A673 (cell line): ENCODE data around the gene KBTBD2.

ENCODE experiments used
- CTCF ChIP-seq: fragments of 300-800, 200-600 bp; sonication (generic); conservative IDR thresholded peaks from 2 replicates; pipeline ENCODE4 v1.5.1; 2017; ENCODE audit warnings: low read depth, mild to moderate bottlenecking, antibody characterized with exemption, low read length, moderate library complexity, mixed read lengths
- EZH2 ChIP-seq: fragments of 200-600 bp; sonication (generic); IDR thresholded peaks from 2 replicates; pipeline ENCODE4 v1.6.1; 2017; ENCODE audit warnings: borderline replicate concordance, low read depth, mild to moderate bottlenecking, mixed read lengths, antibody characterized with exemption, low read length; ENCODE audit not compliant: poor library complexity, severe bottlenecking

GRCh38 chr7:32937344-32938174, 46.0 kb upstream of the KBTBD2 start:
- TF ChIP-seq CTCF = no peak
- TF ChIP-seq EZH2 = no peak
